Epidermal melanocyte (primary cell): ENCODE measurements around the gene P2RY6.

Experiments used
- DNase-seq: peaks from one replicate; pipeline ENCODE4 v3.0.0; 2011; ENCODE audit warnings: low spot score; ENCODE audit not compliant: insufficient read length

P2RY6 gene

DNA sequence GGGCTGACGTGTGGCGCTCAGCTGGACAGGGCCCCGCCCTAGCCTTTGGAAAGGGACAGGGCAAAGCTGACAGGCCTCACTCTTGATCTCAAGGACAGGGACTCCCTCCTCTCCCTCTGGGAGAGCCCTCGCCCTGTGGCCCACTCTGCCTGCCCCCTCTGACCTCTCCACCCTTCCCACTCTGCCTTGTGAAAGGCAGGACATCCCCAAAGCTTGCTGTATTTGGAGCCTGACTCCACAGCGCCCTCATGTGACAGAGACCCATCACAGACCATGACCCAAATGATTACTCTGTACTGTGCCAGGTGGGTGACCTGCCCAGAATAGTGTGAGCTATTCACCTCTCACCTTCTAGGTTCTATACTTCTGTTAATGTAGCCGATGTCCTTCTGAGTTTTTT is 35.3 kb upstream of the P2RY6 start:
- peak; percentile 14 for DNase-seq

DNA sequence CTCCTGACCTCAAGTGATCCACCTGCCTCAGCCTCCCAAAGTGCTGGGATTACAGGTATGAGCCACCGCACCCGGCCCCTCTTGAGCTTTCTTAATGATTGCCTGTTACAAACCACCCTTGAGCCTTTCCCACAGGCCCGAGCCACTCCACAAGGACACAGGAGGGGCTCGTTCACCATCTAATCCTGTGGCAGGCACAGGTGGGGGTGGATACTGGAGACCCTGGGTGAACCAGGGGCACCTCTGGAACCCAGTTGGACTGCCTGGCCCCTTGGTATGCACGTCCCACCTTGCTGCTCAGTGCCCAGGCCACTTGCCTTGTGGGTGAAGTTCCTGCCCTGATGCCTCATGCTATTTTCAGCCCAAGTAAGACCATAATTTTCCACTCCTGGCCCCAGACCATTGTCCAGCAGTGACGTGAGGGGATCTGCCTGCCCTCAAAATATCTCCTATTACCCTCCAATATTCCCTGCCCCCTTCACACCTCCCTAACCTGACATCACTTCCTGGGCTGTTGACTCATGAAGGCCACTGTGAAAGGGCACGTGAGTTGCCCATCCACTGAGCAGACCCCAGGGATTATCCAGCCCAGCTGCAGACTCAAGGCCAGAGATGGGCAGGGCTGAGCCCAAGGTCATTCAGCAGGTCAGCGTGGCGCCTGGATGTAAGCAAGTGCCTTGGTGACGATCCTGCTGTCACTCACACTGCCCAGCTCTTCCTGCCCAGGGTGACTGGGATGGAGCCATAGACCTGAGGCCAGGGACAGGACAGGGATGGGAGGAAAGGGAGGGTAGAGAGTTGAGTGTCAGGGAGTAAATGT is 34.5 kb upstream of the P2RY6 start:
- no peak for DNase-seq

DNA sequence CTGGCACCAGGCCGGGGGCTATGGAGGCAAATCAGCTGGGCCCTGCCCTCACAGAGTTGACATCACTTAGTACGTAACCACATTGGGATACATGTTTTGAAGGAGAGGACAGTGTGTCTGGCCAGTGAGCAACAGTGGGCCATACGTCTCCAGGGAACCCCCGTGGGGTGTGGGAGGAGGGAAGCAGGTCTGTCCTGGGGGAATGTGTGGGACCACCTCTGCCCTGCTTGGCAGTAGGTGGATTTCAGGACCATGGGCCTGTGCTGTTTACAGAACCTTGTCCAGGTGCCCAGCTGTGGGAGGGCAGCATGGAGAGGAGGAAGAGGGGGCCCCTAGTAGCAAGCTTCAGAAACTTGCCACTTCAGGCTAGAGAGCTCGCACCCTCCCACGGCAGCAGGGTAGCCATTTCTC is 33.0 kb upstream of the P2RY6 start:
- no peak for DNase-seq

DNA sequence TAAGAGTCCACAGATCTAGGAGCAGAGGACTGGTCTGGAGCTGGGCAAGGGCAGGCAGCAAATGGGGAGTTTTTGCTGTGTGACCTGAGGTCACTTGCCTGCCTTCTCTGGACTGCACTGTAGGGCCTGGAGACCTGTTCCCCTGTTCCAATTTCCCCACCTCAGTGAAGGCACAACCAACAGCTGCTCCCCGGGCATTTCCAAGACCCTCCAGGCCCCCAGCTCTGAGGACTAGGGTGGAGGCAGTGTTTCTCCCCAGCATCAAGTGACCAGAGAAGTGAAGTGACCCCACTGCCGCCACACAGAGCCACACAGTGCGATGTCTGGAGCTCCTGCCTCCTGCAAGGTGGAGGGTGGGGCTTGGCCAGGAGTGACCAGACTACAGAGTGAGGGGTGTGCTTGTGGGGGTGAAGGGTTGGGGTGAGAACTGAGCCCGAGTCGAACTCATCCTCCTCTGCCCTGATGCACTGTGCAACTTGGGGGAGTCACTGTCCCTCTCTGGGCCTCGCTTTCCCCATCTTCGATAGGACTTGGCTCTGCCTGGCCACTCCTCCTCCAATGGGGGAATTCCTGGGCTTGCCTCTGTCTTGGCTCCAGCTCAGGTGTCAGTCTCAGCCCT is 32.5 kb upstream of the P2RY6 start:
- DNase-seq = no peak

DNA sequence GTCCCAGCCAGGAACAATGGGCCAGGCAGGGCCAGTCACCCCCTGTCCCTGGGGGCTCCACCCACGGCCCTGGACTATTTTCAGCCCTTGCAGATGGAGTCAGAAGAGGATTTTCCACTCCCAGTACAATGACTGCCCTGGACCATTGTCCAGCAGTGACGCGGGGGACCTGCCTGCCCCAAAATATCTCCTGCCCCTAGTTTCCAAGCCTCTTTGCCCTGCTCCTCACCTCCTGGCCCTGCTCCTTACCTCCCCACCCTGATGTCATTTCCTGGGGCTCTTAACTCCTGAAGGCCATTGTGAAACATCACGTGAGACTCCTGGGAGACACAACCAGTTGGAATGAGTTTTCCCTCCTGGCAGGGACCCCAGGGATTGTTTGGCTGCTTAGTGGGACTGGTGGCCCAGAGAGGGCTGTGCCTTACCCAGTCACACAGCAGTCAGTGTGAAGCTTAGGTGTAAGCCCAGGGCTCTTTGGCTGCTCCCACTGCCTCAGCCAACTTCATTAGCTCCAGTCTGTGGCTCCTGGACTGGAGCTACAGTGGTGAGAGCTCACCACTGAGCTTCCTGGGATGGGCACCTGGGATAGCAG is 31.9 kb upstream of the P2RY6 start:
- DNase-seq = no peak

DNA sequence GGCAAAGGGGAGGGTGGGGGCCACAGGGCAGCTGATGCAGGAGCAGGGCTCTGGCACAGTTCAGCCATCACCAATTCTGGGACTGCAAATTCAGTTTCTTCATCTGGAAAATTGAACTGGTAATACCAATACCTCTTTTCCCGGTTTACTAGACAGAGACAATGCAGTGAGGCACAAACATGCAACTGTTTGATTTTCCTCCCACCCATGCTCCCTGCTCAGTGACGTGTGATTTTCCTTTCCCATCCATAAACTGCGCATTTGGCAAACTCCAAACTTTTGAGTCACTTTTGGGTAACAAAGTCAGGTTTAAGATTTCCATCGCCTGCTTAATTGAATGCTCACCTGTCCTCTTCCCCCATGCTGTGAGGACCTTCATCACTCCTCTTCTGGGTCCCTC is 30.8 kb upstream of the P2RY6 start:
- DNase-seq = no peak

DNA sequence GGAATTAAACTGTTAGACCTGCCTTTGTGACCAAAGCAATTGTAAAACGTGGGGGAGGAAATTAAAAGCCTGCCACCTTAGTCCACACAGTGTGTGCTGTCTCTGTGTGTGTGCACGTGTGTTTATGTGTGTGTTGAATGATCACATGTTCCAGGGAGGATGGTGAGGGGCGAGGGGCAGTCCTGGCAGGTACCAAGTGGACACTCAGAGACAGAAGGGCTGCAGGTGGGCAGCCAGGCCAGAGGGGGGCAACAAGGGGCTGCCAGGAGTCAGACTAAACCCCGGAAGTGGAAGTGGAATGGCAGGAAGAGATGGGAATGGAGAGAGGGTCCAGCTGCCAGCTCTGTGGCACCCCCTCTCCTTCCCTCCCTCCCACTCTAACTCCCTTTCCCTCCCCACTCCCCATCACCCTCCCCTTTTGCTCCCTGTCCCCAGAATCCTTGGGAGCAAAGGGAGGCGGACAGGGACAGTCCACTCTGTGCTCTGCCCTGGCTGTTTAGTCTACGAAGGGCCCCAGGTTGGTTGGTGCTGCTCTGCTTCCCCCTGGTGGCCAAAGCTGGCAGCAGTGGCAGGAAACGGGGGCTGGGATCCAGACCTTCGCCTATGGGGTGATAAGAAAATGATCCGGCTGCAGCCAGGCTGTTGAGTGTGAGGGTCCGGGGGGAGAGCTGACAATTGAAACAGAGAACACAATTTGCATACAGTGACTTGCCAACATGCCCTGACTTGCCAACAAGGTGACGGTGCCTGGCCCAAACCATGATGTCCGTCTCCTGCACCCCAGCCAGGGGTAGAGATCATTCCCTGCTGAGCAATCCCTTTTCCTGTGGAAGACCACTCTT is 29.7 kb upstream of the P2RY6 start:
- DNase-seq = peak; percentile 86

DNA sequence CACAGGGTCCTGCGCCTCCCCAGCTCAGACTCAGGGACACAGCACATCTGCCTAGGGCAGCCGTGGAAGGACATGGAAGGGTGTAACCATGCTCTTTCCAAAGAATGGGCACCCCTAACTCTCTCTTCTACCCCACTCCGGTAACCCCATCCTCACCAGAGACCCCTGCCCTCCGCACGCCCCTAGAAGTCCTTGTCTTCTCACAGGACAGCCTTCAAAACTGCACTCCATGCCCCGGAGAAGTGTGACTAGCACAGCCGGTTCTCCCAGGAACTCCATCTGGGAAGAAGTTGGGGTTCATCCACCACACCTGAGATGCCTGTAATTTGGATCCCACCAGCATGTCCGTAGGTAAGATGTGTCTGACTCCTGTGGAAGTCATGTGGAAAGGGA is 29.0 kb upstream of the P2RY6 start:
- no peak for DNase-seq

DNA sequence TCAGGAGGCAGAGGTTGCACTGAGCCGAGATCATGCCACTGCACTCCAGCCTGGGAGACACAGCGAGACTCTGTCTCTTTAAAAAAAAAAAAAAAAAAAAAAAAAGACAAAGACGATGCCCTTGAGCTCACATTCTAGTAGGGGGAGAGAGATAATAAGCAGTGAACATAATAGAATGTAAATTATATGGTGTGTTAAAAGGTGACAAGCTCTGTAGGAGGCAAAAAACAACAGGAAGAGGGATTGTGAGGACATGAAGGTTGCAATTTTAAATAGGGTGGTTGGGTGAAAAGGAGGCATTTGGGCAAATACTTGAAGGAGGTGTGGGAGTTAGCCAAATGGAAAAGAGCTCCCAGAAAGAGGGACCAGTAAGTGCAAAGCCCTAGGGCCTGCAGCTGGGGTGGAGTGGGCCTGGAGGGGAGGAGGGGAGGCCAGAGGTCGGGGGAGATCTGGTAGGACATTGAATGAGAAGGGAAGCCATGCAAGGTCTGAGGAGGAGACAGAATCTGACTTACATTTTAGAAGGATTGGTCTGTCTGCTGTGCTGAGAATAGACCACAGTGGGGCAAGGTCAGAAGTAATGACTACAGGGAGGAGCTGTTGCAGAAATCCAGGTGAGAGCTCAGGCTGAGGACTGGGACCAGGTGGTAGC is 27.4 kb upstream of the P2RY6 start:
- DNase-seq = no peak

DNA sequence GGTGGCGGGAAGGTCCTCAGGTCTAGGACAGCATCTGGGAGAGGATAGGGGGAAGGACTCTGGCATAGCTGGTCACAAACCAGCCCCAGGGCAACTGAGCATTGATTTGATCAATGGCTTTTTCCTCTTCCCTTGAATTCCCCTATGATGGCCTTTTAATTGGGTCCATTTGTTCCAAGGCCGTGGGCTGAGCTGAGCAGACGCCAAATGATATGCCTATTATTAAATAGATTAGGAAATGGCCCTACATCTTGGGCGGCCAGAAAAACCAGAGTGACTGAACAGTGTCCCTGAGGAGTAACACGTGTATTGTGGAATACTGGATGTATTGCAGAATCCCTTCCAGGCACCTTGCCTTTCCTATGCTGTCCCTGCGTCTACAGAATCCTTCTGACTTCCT is 26.7 kb upstream of the P2RY6 start:
- no peak for DNase-seq

DNA sequence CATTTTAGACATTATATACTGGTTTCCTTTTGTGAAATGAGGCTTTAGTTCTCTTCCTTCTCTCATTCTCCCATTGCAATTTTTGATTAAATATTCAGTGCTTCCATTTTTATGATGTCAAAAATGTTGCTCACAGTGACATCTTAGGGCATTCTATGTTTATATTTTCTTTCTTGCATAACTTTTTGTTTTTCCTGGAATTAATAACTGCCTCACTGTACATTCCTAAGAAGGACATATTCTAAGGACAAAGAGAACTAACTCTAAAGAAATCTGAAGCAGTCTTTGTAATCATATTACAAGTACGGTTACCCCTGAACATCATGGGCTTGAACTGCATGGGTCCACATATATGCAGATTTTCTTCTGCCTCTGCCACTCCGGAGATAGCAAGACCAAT is 25.8 kb upstream of the P2RY6 start:
- no peak for DNase-seq

DNA sequence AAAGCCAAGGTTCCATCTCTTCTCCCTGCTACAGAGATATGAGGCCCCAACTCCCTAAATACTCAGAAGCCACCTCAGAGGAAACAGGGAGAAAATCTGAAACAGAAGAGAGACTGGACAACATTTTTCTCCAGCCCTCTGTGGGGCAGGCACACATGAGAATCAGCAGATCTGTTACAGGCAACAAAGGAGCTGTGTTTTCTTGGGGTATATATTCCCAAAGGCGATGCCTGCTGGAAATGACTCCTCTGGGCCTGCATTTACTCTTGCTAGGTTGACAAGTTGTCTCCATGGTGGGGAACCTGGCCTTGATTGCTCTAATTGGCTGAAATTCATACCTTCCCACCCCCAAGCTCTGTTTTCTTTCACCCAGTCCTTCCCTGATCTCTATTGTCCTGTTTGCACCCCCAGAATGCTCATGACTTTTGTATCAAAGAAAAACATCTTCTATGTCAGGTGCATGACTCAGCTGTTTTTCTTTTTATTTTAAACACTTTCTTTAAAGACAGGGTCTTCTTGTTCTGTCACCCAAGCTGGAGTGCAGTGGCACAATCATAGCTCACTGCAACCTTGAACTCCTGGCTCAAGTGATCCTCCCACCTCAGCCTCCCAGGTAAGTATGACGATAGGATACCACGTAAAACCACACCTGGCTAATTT is 23.5 kb upstream of the P2RY6 start:
- DNase-seq = no peak

DNA sequence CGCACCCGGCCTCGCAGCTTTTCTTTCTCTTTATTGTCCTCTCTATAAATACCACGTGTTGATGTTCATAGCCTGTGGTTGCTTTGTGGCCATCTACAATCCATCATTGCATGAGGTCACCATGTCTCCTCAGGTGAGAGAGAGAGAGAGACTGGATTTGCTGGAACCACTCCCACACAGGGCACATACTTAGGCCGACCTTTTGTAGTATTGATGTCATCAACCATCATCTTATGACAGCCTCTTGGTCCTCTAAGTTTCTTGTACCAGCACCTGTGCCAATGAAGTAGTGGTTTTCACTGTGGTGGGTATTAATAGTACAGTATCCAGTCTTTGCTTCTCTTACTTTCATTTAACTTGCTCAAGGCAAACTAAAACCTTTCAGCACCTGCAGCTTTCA is 22.8 kb upstream of the P2RY6 start:
- DNase-seq = no peak

DNA sequence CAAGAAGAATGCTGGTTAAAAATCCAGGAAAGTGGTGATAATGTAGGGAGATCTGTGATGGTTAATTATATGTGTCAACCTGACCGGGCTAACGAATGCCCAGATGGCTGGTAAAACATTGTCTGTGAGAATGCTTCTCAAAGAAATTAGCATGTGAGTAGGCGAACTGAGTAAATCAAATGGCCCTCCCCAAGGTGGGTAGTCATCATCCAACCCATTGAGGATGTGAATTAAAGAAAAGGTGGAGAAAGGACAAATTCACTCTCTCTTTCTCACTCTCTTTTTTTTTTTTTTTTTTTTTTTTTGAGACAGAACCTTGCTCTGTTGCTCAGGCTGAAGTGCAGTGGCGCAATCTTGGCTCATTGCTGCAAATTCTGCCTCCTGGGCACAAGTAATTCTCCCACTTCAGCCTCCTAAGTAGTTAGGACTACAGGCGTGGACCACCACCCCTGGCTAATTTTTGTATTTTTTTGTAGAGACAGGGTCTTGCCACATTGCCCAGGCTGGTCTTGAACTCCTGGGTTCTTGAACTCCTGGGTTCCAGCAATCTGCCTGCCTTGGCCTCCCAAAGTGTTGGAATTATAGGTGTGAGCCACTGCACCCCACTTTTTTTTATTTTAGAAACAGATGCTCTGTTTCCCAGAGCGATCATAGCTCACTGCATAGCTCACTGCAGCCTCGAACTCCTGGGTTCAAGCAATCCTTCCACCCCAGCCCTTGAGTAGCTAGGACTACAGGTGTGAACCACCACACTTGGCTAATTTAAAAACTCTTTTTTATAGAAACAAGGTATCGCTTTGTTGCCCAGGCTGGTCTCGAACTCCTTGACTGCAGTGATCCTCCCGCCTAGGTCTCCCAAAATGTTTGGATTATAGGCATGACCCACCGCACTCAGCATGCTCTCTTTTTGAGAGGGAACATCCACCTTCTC is 22.0 kb upstream of the P2RY6 start:
- DNase-seq = no peak

DNA sequence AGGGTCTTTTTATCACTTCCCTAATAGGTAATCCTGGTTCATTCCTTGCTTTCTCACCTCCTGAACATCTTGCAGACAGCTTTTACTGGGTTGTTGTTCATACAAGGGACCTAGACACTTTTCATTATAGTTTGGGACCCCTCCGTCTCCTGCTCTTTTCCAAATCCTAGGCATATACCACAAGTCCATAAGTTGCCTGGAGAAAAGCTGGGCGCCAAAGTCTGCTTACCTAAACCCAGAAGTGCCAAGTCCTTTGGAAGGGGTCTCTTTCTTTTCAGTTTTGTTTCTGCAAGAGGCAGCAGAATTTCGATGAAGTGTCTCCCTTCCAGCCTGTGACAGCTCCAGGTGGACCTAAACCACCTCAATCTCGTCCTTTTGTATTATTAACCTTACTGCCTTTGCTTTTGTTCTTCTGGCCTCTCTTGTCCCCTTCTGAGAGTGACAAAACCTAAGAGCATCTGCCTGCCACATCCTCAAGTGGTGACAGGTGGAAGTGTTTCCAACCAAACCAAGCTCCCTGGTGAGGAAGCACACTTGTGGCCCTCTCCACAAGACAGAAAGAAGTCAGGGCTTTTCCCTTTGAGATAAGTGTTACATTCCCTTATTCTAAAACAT is 19.5 kb upstream of the P2RY6 start:
- DNase-seq = no peak

DNA sequence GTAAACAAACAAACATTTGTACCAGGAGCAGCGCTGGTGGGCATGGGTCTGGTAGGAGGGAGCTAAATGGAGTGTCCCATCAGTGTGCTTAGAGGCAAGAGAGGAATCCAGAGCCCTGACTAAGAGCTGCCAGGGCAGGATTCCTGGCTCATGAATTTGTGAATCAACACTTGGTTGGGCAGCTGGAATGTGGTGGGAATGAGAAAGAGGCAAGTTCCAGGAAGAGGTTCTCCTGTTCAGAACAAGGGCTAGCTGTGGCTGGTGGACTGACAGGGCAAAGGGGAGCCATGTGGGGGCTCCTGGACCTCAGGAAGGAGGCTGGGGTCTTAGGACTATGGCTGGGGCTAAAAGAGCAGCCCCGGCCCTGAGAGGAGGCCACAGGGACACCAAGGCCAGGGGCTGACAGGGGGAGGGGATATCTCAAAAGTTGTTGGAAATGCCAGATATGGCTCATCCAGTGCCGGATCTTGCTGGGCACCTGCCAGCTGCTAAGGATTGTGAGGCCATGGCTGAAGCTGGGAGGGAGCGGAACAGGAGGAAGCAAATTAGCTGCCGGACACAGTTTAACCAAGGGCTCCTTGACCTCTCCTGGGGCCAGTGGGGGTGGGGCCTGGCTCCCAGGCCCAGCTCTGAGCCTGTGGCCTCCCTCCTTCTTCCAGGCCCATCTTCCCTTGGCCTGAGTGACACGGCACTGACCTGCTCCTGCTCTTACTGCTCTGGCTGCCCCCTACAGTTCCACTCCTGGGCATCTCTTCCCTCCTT is 14.6 kb upstream of the P2RY6 start:
- peak; percentile 56 for DNase-seq

DNA sequence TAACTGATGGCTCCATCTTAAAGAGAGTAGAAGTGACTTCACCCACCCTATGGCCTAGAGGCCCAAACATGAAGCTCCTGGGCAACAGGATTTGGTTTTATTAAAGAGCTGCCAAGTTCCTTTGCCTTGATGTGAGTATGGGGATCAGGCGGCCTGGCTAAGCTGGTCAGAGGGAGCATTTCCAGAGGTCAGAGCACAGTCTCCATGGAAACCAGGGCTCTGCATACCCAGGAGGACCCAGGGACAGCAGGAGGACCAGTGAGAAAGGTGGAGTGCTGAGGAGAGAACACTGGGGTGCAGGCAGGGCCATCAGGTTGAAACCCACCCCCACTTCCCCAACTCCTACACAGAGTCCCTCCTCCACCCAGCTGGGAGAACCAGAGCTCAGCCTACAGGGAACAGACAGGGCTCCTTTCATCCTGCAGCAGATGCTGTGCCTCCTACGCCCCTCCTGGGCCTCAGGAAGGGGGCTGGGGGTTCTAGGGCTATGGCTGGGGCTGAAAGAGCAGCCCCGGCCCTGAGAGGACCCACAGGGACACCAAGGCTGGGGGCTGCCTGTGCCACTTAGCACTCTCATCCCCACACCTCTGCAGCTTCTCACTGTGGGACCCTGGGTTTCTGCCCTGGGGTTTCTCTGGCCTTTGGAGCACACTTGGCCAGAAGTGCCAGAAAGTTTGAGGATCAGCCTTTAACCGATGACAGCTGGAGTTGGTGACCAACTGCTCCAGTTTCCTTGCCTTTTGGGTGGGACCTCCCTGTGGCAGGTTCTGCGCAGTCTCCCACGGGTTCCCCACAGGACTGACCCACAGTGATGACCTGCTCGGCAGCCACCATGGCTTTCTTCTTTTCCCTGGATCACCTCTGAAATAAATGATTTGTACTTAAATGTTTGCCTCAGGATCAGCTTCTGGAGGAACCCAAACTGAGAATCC is 13.8 kb upstream of the P2RY6 start:
- DNase-seq = no peak
